Subcutaneous adipose tissue (tissue), 4 donors: Measurements from ENCODE around the gene PSMB3. TPM values are rescaled to one million over a fixed set of nuclear protein-coding genes. Genes with fewer than 3 reads are reported as not detected.

Source experiments
- total RNA-seq, 4 donors: library from RNA; depleted of rRNA; stranded (reverse); fragments of >200 nt; gene quantifications; one replicate each; pipeline ENCODE4 v1.1.0, GENCODE V29; 2016
- TF ChIP-seq, protein P1 (sequence below): fragments of 450-650 bp; IDR thresholded peaks from one replicate; pipeline ENCODE4 v1.5.1; 2016; ENCODE audit warnings: low read depth, mild to moderate bottlenecking, control low read depth, antibody characterized with exemption, moderate library complexity

Gene PSMB3
- total RNA-seq, 4 donors from 2014 or later, result 78.4 to 216 (median 113) TPM

DNA sequence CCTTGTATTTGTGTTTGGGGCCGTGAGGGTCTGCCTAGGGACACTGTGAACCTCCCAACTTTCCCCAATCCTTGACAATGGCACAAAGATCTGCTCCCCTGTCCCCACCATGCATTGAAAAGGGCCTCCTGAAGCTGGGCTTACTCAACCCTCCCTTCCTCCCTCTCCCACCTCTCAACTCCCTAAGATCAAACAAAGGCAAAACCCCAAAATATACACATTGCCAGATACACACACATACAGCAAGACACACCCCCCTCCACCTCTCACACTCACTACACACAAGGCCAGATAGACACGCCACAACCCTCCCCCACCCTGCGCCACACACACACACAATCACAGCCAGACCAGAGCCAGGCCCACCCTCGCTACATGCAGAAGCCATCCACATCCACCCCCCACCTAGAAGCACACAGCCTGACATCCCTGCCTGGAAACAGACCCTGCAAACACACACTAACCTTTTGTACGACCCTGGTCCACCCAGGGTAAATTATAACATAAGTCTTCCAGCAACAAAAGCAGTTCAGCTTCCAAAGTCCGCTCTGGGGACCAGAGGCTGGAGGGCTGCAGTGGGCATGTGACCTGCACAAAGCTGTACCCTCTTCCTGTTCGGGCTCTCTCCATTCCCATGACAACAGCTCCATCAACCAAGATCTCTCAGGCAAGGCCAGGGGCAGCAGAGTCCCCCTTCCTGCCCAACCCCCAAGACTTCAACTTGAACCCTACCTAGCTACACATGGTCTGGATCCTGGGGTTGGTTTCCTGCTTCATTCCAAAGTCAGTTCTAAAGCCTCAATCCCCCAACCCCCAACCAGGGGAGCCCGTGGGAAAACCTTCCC, 6.3 kb upstream of the PSMB3 start:
- TF ChIP-seq, protein P1, sequence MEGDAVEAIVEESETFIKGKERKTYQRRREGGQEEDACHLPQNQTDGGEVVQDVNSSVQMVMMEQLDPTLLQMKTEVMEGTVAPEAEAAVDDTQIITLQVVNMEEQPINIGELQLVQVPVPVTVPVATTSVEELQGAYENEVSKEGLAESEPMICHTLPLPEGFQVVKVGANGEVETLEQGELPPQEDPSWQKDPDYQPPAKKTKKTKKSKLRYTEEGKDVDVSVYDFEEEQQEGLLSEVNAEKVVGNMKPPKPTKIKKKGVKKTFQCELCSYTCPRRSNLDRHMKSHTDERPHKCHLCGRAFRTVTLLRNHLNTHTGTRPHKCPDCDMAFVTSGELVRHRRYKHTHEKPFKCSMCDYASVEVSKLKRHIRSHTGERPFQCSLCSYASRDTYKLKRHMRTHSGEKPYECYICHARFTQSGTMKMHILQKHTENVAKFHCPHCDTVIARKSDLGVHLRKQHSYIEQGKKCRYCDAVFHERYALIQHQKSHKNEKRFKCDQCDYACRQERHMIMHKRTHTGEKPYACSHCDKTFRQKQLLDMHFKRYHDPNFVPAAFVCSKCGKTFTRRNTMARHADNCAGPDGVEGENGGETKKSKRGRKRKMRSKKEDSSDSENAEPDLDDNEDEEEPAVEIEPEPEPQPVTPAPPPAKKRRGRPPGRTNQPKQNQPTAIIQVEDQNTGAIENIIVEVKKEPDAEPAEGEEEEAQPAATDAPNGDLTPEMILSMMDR, result no peak

DNA sequence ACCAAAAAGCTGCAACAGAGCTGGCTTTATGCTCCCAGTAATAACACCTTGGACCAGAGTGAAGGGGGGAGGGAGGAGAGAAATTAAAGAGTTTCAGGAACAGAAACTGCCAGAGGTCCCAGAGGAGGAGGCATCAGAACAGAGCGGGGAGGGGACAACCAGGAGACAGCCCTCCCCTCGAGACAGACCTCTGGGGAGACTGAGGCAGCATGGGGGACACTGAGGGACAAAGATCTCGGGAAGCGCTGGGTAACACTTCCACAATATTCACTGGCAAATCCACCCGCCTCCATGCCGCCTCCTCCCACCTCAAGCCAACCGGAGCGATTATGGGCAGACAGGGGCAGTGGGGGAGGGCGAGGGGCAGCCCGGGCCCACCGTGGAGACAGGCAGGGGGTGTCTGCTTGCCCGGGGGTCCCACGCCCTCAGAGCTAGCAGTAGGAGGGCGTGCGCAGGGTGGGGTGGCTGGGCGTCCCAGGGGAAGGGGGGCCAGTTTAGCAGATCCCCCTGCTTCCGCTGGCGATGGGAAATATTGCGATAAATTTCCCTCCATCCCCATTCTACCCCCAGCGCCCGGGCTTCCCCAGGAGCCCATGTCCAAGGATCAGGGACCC, 5.6 kb upstream of the PSMB3 start:
- TF ChIP-seq, protein P1, result no peak

DNA sequence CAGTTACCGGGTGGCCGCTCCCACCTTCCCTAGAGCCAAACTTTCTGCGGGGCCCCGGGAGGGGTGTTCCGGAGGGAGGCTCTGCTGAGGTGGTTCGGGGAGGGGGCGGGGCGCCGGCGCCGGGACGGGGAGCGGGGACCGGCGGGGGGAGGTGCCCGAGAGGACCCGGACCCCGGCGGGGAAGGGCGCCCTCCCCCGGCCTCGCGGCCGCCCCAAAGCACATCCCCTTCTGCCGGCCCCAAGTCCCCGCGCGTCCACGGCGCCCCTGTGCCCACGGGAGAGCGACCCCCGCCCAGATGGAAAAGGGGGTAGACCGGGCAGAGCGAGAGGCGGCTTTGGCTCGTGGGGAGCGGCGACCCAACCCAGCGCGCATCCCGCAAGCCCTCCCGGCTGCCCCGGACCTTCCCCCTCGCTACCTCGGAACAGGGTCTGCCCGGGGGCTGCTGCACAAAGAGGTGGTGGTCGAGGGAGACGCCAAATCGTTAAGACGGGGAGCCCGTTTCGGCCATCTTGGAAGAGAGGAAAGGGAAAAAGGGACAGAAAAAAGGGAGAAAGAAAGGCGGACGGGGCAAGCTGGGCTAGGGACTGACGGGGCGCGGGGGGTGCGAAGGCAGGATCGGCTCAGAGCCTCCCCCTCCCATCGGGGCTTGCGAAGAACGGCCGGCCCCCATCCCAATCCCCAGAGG, 4.9 kb upstream of the PSMB3 start:
- TF ChIP-seq, protein P1, result no peak

DNA sequence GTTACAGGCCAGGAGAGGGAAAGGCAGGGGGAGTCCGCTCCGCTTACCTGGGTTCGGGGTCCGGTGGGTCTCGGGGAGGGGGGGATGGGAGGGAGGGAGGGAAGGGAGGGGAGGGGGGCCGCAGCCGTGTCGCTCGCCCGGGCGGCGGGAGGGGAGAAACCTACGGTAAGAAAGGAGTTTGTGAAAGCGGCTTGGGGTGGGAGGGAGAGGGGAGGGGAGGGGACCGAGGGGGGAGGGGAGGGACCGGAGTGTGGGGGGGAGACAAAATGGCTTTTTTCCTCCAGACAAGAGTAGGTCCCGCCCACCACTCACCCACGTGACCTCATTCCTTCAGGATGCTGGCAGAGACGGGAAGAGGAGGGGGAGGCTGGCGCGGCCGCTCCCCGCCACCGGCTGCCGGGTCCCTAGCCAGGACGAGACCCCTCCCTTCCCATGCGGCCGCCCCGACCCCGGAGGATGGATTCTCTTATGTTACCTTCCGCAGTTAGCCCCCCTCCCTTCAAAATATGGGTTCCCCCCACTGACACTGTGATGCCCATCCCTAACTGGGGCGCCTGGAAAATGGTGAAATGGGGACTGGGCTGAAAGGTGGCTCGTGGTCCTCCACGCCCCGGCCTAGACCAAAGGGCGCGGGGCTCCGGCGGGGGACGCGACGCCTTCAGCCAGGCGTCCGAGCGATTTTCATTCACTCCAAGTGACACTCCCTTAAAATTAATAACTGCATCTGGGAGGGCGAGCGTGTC, 4.2 kb upstream of the PSMB3 start, which contains the start of gene PCGF2:
Gene PCGF2, minus strand, starts transcription at position 188 of the 743 bp plus-strand sequence. CDS start 7,934 bp downstream, outside the sequence.
- TF ChIP-seq, protein P1, result no peak

DNA sequence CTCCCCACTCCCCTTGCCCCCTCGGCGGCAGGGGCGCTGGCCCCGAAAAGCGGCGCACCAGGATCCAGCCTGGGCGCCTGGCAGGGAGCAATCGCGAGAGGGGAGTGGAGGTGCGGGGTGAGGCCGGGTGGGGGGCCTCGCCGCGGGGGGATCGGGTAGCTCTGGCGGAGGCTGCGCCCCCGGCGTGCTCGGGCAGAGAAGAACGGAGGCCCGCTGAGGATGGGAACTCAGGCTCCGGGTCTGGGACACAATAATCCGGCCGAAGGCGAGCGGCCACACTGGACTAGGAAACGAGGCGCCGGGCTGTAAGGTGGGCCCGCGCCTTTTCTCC, 3.7 kb upstream of the PSMB3 start:
- TF ChIP-seq, protein P1, result no peak

DNA sequence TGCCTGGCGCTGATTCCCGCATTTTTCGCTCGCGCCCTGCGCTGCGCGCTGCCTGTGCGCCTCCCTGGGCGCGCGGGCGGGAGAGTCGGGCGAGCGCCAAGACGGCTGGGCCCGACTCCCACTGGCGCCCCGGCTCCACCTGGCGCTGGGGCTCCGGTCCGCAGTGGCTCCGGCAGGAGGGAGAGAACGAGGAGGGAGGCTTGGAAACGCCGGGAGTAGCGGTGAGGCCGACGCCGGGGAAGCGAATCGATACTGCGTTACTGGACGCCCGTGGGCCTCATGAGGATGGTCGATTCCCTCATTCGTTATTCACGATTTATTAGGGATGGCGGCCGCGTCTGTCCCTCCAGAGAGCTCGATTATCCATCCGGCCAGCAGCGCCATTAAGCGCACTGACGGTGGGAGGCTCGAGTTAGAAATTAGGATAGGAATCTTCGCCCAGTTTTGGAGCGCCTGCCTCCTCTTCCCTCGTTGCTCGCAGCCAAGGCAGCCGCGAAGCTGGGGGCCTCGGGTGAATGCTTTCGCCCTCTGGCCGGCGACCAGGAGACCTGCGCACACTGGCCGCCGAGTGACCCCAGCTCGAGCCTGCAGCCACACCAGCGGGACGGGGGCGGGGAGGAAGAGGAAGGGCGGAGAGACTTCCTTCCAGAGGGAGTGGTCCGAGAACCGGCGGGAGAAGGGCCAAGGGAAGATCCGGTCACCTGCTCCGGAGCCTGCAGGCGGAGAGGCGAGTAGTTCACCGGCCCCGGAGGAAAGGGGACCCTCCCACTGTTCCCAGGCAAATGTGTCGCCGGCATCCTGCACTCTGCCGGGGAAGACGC, 3.1 kb upstream of the PSMB3 start:
- TF ChIP-seq, protein P1, result no peak
